H54 (cell line): Measurements from ENCODE around the gene GALNT16.

ENCODE experiments used
- DNase-seq: peaks from one replicate; pipeline ENCODE4 v3.0.0; 2011; ENCODE audit warnings: low spot score, mixed read lengths; ENCODE audit not compliant: insufficient read length
- FAIRE-seq: peaks from 3 replicates; lab custom pipeline; 2011; peaks lifted over from hg19 to GRCh38; lab: Jason Lieb, UNC
- POLR2A ChIP-seq: IDR thresholded peaks from 2 replicates; pipeline ENCODE4 v1.6.1; 2011; ENCODE audit warnings: low read depth, mild to moderate bottlenecking, low read length

GALNT16 gene

DNA sequence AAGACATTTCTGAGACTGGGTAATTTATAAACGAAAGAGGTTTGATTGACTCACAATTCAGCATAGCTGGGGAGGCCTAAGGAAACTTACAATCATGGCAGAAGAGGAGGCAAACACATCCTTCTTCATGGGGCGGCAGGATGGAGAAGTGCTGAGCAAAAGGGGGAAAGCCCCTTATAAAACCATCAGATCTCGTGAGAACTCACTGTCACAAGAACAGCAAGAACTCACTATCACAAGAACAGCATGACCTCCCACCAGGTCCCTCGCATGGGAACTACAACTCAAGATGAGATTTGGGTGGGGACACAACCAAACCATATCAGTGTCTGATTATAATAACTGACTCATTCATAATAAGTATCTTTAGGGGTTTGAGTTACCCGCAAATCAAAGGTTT lies 144.9 kb downstream of the GALNT16 start:
- DNase-seq (no peak), FAIRE-seq (no peak)
- TF ChIP-seq POLR2A = no peak

DNA sequence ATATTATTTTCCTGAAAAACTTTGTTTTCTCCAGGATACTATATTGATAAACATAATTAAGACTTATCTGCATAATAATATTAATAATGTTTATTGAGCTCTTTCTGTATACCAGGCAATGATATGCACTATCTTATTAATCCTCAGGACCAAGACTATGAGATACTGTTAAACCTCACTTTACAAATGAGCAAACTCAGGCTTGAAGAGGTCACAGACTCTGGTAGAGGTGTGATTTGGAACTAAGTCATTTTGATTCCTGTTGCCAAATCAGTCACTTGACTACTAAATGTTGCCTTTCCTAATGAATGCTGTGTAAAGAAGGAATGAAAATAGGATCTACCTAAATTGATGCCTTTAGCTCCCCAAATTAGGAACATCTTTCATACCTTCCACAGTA lies 145.8 kb downstream of the GALNT16 start:
- FAIRE-seq (no peak), DNase-seq (no peak)
- TF ChIP-seq POLR2A = no peak
